GM18909 (cell line): Measurements from ENCODE around the gene OSBPL9.

Experiments
- ATAC-seq: cut with Tn5 transposase; IDR thresholded peaks from one replicate; pipeline ENCODE4 v1.9.1; 2021; ENCODE audit warnings: mild to moderate bottlenecking; ENCODE audit not compliant: unreplicated experiment, poor library complexity

Gene OSBPL9

DNA sequence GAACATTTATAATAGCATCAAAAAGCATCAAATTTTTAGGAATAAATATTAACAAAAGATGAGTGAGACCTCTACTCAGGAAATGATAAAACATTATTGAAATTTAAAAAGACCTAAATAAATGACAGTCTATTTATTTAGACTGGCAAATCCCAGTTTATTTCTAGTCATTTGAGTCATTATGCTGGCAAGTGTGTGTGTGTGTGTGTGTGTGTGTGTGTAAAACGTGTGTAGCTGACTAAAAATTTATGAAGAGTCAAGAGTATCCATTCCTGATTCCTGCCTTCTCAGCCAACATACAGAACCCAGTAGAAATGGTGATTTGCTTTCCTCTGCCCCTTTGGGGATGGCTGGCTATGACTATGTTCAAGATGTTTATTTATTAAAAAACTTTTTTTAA is 46.2 kb downstream of the OSBPL9 start:
- no peak for ATAC-seq

DNA sequence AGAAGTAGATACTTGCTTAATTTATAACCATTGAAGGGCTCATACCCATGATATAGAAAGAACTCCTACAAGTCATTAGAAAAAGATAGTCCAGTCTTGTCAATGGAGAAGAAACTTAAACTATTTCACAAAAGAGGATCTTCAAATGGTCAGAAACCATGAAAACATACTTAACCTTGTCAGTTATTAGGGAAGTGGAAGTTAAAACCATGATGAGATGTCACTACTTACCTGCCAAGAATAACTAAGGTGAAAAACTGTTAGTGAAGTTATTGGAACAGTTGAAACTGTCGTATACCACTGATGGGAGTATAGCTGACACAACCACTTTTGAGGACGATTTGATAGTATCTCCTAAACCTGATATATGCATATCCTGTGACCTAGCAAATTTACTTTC is 46.8 kb downstream of the OSBPL9 start:
- no peak for ATAC-seq

DNA sequence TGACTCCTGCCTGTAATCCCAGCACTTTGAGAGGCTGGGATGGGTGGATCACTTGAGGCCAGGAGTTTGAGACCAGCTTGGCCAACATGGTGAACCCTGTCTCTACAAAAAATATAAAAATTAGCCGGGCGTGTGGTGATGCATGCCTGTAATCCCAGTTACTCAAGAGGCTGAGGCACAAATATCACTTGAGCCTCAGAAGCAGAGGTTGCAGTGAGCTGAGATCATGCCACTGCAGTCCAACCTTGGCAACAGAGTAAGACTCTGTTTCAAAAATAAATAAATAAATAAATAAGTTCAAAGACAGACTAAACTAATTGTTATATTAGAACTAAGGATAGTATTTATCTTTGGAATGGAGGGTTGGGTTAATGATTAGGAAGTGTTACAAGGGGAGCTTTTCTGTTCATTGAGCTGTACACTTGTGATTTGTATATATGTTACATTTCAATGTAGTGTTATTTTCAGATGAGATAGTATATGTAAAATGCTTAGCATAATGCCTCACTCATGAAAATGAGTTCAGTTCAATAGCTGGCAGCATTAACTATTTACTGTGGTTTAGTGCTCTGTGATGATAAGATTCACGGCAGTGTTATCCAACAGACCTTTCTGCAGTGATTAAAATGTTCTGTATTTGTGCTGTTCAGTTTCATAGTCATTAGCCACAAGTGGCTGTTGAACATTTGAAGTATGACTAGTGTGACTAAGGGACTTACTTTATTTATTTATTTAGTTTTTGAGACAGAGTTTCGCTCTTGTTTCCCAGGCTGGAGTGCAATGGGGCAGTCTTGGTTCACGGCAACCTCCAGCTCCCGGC is 47.7 kb downstream of the OSBPL9 start:
- no peak for ATAC-seq

- ATAC-seq, result no peak
These were observed 49.6 kb downstream of the OSBPL9 start for GRCh38 chr1:51666478-51666877.

DNA sequence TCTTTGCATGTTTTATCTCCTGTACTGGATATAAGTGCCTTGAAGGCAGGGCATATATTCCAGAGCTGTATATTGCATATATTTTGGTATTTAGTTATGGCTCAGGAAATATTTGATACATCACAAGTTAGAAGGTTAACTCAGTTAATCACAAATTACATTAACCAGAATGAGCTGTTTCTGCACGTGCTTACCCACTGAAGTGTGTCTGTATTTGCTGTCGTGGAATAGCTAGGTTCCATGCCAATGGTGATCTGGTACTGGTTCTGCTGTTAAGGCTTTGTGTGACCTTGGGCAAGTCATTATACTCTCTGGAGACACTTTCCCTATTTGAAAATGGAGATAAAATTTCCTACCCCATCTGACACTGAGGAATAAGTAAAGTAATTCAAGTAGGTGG is 50.7 kb downstream of the OSBPL9 start:
- ATAC-seq, result no peak

DNA sequence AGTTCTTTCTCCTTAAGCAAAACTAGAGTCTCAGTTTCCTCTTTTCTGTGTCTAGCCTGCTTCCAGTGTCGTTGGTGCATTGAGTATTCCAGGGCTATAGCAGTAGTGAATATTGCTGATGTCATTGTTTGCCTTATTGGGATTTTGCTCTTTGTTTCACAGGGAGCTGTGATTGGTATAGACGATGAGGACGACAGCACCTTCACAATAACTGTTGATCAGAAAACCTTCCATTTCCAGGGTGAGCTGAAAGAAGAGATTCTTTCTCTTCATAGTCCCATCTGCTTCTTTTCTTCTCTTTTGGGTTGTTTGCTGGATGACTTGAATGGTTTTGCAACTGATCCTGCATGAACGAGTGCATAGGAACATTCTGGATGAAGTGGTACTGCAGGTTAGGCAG is 52.4 kb downstream of the OSBPL9 start:
- no peak for ATAC-seq

- no peak for ATAC-seq
These were observed 52.9 kb downstream of the OSBPL9 start for GRCh38 chr1:51669816-51670215.

DNA sequence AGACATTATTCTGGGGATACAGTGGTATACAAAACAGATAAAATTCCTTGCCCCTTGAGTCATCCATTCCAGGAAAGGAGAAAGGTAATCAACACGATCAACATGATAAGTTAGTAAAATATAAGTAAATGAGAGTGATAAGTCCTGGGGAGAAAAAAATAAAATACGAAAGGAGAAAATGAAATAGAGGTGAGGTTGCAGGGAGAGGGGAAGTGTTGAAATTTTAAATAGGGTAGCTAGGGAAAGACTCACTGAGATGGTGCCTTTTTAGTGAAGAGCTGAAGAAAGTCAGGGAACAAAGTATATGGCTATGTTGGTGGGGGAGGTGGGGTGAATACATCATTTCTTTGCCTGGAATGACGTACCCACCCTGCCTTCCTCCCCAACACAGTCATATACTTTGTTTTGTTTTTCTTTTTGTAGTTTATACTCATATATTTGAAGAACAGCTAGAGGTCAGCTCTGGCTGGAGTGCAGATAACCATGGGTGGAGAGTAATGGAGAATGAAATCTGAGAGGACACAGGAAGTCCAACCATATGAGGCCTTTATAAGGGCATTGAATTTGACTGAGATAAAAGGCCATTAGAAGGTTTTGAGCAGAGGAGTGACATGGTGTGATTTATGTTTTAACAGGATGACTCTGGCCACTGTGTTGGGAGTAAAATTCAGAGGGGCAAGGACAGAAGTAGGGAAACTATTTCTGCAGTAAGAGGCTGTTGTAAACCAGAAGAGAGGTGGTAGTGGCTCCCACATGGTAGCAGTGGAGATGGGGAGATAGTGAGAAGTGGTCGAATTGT is 54.8 kb downstream of the OSBPL9 start:
- no peak for ATAC-seq

GRCh38 chr1:51673279-51673678 is 56.4 kb downstream of the OSBPL9 start:
- ATAC-seq, result no peak

DNA sequence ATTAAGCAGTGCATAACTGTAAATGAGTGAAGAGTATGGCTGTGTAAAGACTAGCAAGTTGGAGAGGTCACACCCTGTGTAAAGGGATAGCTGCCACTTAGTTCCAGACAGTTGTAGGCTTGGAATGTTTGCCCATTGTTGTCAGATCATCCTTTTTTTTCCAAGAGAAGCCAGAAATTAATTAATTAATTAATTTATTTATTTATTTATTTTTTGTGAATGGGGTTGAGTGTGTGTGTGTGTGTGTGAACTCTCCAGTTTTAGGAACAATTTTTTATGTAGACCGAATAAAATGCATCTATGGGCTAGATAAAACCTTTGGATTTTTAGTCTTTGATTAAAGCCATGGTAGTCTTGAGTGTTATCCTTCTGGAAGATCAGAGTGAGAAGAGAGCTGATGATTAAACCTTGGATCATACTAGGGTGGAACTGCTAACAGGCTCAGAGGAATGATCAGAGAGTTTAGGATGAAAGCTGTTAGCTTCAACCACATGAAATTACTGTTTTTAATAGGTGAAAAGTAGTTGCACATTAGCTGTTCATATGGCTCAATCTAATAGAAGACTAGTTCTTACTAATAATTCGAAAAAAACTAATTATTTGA is 58.4 kb downstream of the OSBPL9 start:
- no peak for ATAC-seq

GRCh38 chr1:51679435-51679834 is 62.5 kb downstream of the OSBPL9 start:
- no peak for ATAC-seq

DNA sequence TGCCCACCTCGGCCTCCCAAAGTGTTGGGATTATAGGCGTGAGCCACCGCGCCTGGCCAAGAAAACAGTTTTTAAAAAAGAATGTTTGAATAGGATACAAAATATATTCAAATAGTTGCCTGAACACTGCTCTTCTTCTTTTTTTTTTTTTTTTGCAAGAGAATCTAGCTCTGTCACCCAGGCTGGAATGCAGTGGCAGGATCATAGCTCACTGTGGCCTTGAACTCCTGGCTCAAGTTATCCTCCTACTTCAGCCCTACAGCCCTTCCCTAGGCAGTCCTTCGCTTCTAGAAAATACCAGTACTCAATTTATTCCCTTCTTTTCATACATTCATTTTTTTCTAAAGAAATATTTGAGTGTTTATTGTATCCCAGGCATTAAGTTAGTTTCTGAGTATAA is 67.9 kb downstream of the OSBPL9 start:
- ATAC-seq, result no peak

DNA sequence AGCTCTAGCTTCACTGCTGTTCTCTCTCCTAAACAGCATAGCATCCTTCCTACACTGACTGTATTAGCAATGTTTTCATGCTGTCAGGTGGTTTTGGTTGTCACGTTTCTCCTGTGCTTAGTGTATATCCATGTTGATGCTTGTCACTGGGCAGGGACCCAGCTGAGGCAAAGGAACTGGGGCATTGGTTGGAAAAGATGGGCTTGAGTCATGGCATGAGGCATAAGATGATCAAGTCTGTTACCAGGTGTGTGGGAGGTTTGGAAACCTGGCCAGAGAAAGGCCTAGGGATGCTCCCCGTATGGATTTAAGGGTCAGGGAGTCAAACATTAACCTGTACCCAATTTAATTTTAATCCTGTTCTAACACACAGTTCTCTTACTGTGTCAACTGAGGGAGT is 69.6 kb downstream of the OSBPL9 start:
- ATAC-seq, result no peak

DNA sequence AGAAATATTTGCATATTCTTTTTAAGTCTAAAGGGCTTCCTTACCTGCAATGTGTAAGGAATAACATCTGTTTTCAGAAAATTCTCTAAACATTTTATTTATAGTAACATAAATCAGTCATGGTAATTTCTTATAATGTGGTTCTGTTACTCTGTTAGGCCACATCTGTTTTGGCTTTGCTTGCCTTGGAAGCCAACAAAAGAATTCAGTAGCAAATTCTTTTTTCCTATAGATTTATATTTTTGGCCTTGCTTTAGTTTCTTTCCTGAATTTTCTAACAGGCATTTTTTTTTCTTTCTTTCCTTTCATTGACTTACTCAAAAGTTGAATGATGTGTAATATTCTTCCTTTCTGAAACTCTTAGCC is 72.2 kb downstream of the OSBPL9 start:
- no peak for ATAC-seq

DNA sequence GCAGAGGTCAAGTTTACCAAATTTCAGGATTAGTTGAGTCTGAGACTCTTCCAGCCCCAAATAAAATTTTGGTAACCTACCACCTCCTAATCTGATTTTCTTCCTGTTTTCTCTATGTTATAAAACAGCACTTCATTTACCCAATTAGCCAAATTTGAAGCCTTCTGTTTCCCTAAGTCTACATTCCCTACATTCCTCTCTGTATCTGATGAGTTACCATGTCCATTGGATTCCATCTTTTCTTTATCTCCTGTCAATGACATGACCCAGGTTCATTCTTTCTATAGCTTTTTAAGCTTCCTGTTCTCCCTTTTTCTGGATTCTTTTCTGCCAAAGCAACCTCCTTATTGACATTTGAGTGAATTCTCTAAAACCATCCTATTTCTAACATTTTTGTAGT is 72.8 kb downstream of the OSBPL9 start:
- no peak for ATAC-seq

DNA sequence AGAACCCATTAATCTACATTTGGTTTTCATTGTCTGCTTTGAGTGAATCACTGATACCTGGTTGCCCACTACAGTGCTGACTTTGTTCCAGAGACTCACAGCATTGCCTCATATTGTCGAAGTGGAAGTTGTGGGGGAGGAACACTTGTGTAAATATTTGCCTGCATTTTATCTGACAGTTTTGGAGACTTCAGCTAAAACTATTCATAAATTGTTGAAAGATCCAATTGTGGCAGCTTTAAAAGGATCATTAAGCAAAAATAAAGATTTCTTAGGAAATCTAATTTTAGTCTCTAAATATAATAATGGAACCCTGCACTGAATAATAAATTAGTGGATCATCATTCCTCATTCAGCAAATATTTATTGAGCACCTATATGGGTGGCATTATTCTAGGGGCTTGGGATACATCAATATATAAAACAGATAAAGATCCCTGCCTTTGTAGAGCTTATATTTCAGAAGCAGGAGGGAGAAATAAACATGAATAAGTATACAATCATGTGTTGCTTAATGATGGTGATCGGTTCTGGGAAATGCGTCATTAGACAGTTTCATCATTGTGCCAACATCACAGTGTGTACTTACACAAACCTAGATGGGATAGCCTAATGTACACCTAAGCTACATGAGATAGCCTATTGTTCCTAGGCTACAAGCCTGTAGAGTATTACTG is 73.5 kb downstream of the OSBPL9 start:
- ATAC-seq, result no peak

GRCh38 chr1:51691920-51692319 is 75.0 kb downstream of the OSBPL9 start:
- no peak for ATAC-seq

- no peak for ATAC-seq
These were observed 76.7 kb downstream of the OSBPL9 start for GRCh38 chr1:51693419-51694155.

DNA sequence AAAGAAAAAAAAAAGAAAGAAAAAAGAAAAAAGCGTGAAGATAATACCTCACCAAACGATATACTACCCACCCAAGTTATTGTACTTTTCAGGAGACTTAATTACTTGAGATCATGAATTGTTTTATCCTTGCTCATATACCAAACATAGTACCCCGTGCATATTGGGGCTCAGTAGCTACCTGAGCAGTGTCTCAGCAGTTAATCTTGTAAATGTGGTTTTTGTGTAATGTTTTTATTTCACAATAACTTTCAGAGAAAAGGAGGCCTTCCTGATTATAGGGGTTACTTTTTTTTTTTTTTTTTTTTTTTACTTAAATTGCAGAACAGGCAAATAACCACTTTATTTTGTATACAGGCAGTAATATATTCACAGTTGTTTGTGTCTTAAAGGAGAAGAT is 80.3 kb downstream of the OSBPL9 start:
- no peak for ATAC-seq

DNA sequence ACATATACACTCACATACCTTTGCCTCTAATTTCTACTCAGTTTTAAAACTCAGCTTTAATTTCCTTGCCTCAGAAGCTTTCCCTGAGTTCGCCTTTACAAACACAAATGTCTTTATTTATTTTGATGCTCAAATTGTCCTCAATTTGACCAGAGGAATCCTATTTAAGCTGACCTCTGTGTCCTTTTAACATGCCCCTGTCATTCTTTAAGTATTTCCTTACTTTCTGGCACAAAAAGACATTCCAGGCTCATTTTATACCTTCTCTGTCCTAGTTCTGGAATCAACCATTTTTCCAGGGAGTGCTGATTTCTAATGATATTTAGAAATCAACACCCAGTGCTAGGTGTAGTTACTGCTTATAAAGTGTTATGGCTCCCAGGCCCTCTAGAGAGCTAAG is 82.5 kb downstream of the OSBPL9 start:
- ATAC-seq, result no peak
